Effector memory CD4-positive, alpha-beta T cell (primary cell): Measurements from ENCODE around the gene TOPAZ1.
A peak's percentile ranks its signal among the peaks of the same experiment; 100 is the strongest.

ENCODE experiments used
- DNase-seq, 3 donors: peaks; one replicate each; pipeline ENCODE4 v3.0.0-alpha.2; 2020
- H3K27ac ChIP-seq: 2 replicates; pipeline ENCODE4 v1.7.0; 2013; ENCODE audit warnings: mild to moderate bottlenecking, low read length, moderate library complexity; ENCODE audit not compliant: insufficient read depth, poor library complexity, severe bottlenecking
- H3K27me3 ChIP-seq: replicated peaks from 2 replicates; pipeline ENCODE4 v1.7.0; 2013; ENCODE audit warnings: mild to moderate bottlenecking, low read length; ENCODE audit not compliant: insufficient read depth, control insufficient read depth, poor library complexity, severe bottlenecking
- H3K36me3 ChIP-seq: 2 replicates; pipeline ENCODE4 v1.7.0; 2013; ENCODE audit warnings: mild to moderate bottlenecking, low read length, moderate library complexity; ENCODE audit not compliant: control insufficient read depth, insufficient read depth
- H3K4me1 ChIP-seq: 2 replicates; pipeline ENCODE4 v1.7.0; 2013; ENCODE audit warnings: low read length, mild to moderate bottlenecking; ENCODE audit not compliant: control insufficient read depth, insufficient read depth, poor library complexity, severe bottlenecking
- H3K4me3 ChIP-seq: 2 replicates; pipeline ENCODE4 v1.7.0; 2013; ENCODE audit warnings: low read length, low read depth, mild to moderate bottlenecking; ENCODE audit not compliant: insufficient read depth, poor library complexity, severe bottlenecking
- H3K9me3 ChIP-seq: 2 replicates; pipeline ENCODE4 v1.7.0; 2013; ENCODE audit warnings: mild to moderate bottlenecking, low read length, moderate library complexity; ENCODE audit not compliant: control insufficient read depth

The TOPAZ1 gene

DNA sequence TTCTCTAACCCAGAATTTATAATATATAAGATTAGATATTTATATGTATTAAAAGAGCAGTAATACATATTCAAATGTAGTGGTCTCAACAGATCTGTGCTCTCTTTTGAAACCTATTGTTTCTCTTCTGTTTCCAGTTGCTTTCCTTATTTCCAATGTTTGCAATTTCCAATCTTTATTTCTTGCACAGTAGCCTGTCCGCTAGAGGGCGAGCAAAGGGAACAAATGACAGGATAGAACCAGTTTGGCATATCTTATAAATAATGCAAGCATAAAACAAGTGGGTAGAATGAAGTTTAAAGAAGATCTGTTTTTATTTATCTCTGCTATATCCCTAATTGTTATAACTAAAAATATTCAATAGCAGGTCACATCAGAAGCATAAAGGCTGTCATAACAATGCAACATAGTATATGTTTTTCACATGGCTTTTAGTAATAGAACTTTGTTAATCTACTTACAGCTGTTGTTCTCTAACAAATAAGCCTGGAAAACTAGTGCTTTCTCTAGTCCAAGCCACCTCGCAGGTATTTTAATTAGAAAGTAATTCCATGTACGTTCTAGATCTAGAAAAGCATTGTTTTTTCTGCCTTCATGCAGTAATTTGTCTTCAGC, 81.8 kb downstream of the TOPAZ1 start:
- Histone ChIP-seq H3K4me3 (no peak overlapping the region), H3K27me3 (peaks cover 4% of the 10 kb centered on the region), H3K27ac (no peak overlapping the region), H3K9me3 (no peaks in the 10 kb centered on the region), H3K36me3 (no peaks in the 10 kb centered on the region), H3K4me1 (no peaks in the 10 kb centered on the region)
- peak in 1 of 3 donors; percentile 19 for DNase-seq

DNA sequence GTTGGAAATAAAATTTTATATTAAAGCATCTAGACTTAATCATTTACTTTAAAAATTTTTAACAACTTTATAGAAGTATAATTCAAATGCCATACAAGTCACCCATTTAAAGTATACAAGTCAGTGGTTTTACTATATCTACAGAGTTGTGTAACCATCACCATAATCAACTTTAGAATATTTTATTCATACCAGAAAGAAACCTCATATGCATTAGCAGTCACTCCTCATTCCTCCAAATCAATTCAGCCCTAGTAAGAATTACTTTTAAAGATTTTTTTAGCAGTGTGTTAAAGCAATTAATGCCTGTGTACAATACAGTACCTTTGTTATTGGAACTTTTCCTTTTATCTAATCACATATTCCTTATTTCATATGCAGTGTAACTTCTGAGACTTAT, 82.9 kb downstream of the TOPAZ1 start:
- Histone ChIP-seq H3K4me3 (no peak overlapping the region), H3K27me3 (no peaks in the 10 kb centered on the region), H3K9me3 (no peaks in the 10 kb centered on the region), H3K36me3 (no peaks in the 10 kb centered on the region), H3K27ac (no peak overlapping the region), H3K4me1 (no peaks in the 10 kb centered on the region)
- DNase-seq: no peak

DNA sequence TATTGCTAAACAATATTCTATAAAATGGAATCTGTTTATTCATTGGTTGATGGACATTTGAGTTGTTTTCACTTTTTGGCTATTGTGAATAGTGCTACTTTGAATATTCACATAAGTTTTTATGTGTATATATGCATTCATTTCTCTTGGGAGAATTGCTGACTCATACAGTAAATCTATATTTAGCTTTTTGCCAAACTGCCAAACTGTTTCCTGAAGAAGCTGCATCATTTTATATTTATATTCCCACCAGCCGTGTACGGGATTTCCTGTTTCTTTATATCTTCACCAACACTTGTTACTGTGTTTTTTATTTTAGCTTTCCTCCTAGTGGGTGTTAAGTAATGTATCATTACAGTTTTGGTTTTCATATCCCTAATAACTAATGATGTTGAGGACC, 84.3 kb downstream of the TOPAZ1 start:
- Histone ChIP-seq H3K27me3 (no peaks in the 10 kb centered on the region), H3K36me3 (no peaks in the 10 kb centered on the region), H3K4me1 (no peaks in the 10 kb centered on the region), H3K4me3 (no peak overlapping the region), H3K9me3 (no peaks in the 10 kb centered on the region), H3K27ac (no peak overlapping the region)
- no peak for DNase-seq

DNA sequence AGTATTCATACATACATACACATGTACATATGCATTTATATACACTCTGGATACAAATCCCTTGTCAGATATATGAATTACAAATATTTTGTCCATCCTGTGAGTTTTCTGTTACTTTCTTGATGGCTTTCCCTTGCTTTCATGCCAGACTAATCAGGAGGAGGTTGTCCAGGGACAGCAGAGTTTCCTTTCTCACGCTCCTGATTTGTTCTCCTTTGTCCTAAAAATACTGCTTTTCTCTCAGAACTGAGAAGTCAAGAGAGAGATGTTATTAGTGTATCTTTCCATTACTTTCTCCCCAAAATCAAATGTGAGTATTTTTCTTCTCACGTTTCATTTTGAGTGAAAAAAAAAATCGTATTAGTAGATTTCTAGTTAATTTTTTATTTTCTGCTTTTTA, 84.8 kb downstream of the TOPAZ1 start:
- H3K36me3 ChIP-seq: no peaks in the 10 kb centered on the region
- no peaks in the 10 kb centered on the region for H3K27me3 ChIP-seq
- no peak overlapping the region for H3K27ac ChIP-seq
- no peak overlapping the region for H3K4me3 ChIP-seq
- DNase-seq: no peak
- no peaks in the 10 kb centered on the region for H3K4me1 ChIP-seq
- no peaks in the 10 kb centered on the region for H3K9me3 ChIP-seq

DNA sequence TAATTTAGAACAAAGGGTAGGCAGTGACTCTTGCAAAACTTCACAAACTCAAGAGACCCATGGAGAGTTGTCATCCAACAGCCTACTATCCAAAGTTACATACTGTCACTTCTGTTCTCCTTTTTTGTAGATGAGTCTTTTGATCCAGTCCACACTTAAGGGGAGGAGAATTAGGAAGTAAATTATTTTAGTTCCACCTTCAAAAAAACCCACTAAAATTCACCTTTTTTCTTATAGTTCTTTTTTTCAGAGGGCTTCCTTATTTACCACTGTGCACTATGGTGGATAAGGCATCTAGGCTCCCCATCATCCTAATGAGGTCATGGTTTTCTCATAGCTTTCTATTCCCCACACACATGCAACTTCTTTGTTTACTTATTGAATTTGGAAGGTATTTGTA, 88.3 kb downstream of the TOPAZ1 start:
- H3K9me3 ChIP-seq: no peaks in the 10 kb centered on the region
- no peak for DNase-seq
- no peaks in the 10 kb centered on the region for H3K4me1 ChIP-seq
- H3K4me3 ChIP-seq: no peak overlapping the region
- no peaks in the 10 kb centered on the region for H3K27me3 ChIP-seq
- no peaks in the 10 kb centered on the region for H3K36me3 ChIP-seq
- no peak overlapping the region for H3K27ac ChIP-seq

DNA sequence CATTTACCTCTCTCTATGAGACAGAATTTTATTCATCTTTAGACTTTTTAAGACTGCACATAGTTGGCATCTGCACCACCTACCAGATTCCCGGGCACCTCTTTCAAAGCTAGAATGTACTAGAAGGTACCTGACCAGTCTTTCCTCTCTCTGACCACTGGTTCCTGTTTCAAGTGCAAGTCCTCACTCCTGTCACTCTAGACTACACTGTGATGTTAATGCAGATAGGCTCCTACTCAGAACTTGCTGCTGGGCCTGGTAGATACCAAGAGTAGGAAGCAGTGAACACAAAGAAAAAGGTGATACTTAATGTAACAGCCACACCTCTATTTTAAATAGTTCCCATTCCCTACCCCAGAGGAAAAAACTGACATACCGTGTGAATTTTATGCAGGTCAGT, 88.8 kb downstream of the TOPAZ1 start:
- Histone ChIP-seq H3K4me1 (no peaks in the 10 kb centered on the region), H3K9me3 (no peaks in the 10 kb centered on the region), H3K36me3 (no peaks in the 10 kb centered on the region), H3K27me3 (no peaks in the 10 kb centered on the region), H3K27ac (no peak overlapping the region), H3K4me3 (no peak overlapping the region)
- no peak for DNase-seq

DNA sequence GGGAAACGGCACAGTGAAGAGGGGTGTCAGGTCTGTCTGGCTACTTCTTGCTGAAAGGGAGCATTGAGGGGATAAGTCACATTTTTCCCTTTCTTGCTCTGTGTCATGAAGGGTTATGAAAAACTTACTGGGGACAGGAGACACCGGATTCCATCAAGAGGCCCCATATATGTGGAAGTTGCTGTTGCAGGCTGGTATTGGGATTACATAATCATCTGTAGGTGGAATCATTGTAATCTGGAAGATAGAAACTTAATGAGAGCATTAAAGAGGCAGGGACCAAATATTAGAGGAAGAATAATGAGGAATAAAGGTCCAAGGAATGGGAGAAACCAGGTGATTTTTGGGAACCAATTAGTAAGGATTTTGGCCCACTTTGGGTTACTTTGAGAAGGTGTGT, 92.6 kb downstream of the TOPAZ1 start:
- Histone ChIP-seq H3K4me1 (no peaks in the 10 kb centered on the region), H3K36me3 (no peaks in the 10 kb centered on the region), H3K27me3 (no peaks in the 10 kb centered on the region), H3K27ac (no peak overlapping the region), H3K9me3 (no peaks in the 10 kb centered on the region), H3K4me3 (no peak overlapping the region)
- DNase-seq: no peak

DNA sequence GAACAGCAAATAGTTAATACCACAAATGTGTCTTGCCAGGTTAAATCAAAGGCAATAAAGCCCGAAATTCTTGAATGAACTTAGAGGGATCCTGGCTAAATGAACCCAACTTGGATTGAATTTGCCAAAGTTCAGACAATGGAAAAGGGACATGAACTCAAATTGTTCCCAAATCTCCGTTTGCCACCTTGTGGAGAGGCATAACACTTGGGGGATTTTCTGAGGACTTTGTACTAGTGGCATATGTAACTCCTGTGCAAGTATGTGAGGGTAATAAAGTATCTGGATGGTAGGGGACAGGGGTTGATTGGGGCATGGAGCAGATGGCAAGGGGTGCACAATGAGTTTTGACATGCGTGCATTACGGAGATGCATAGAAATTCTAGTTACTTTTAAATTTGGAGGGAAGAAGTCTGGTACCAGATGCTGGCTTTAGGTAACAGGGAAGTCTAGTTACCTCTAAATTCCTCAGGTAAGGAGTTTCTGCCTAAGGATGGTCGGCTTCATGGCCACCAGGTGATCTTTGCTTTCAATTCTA, 95.6 kb downstream of the TOPAZ1 start:
- peak overlapping the region; percentile 89 for H3K27ac ChIP-seq
- H3K36me3 ChIP-seq: no peaks in the 10 kb centered on the region
- DNase-seq: no peak
- no peaks in the 10 kb centered on the region for H3K9me3 ChIP-seq
- H3K4me3 ChIP-seq: peak overlapping the region; percentile 82
- no peaks in the 10 kb centered on the region for H3K27me3 ChIP-seq
- no peaks in the 10 kb centered on the region for H3K4me1 ChIP-seq

DNA sequence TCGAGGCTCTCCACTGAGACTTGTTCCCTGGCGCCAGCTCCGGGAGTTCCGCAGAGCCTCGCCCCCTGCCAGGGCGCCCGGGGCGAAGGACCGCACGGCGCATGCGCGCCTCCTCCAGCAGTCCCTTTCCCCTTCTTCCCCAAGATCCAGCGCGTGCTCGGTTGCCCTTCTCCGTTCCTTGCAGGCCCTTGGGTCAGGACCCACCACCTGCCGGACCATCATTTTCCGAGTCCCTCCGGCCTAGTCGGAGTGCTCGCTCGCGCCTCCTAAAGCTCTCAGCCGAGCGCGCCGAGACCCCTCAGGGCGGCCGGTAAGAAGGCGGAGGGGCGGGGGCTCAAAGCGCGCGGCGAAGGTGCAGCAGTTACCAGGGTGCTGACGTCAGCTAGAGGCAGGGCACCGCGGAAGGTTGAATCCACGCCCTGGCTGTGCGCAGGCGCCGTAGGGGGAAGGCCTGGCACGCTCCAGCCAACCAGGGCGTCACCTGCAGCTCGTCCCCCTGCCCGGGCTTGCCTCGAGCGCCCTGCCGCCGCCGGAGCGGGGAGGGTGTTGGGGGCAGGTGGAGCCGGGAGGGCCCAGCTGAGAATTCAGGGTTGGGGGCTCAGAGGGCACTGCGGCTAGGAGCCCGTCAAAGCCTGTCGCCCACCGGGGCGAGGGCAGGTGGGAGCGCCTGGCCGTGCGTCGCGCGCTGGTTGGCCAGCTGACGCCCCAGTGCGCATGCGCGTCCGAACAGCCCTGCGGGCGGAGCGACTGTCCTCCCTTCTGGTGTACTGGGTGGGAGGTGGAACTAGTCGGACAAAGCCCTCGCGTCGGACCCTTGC, 96.5 kb downstream of the TOPAZ1 start, which contains the start of gene TCAIM:
Gene TCAIM (plus strand): TSS at position 757 of the 818 bp plus-strand sequence. CDS start 16,017 bp downstream, outside the sequence.
- H3K27ac ChIP-seq: peak within 1 kb of the TSS; percentile 89
- no peaks in the 10 kb centered on the region for H3K4me1 ChIP-seq
- peak; percentile 96 to 99 (median 98) for DNase-seq
- H3K4me3 ChIP-seq: peak within 1 kb of the TSS; percentile 82
- H3K27me3 ChIP-seq: no peaks in the 10 kb centered on the region
- no peaks in the 10 kb centered on the region for H3K36me3 ChIP-seq
- H3K9me3 ChIP-seq: no peaks in the 10 kb centered on the region

DNA sequence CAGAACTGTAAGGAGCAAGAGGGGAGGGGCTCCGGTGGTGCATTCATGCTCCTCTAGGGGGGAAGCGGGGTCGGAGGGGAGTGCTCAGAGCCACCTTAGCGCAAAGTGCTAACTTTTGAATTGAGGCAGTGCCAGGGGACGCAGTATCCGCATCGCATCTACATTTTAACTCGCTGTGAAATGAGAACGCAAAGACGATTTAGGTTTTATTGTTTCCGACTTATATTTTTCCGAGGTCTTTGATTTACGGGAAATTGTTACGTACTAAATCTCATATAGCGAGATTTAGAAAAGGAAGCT, 97.1 kb downstream of the TOPAZ1 start:
- peak overlapping the region; percentile 89 for H3K27ac ChIP-seq

More for the DNA sequence above, 97.1 kb downstream of the TOPAZ1 start:
- H3K4me3 ChIP-seq: peak overlapping the region; percentile 82
- no peaks in the 10 kb centered on the region for H3K9me3 ChIP-seq
- no peaks in the 10 kb centered on the region for H3K36me3 ChIP-seq
- no peaks in the 10 kb centered on the region for H3K27me3 ChIP-seq
- no peaks in the 10 kb centered on the region for H3K4me1 ChIP-seq
- DNase-seq: no peak
